ENCODE data around the gene SULT1E1. TPM values are rescaled to one million over a fixed set of nuclear protein-coding genes. Genes with fewer than 3 reads are reported as not detected.

Gene SULT1E1
- total and polyA plus RNA-seq, 2 of the 8 experiments (the other 6 are each of a cell fraction or from before 2014, with no cell fraction given), result not detected

GRCh38 chr4:69829678-69830077, 30.3 kb downstream of the SULT1E1 start (continued):
- TF ChIP-seq ATF2 (IDR thresholded peaks at IDR 0.05; ENCODE audit: low read length) (no peak), JUN (IDR thresholded peaks at IDR 0.05; ENCODE audit: low read depth, low read length) (no peak), HDAC6 (IDR thresholded peaks at IDR 0.05; ENCODE audit: low read depth, low read length) (no peak), TEAD4 (IDR thresholded peaks at IDR 0.05; ENCODE audit: low read depth, low read length) (no peak), JUND (IDR thresholded peaks at IDR 0.05; ENCODE audit: low read length) (no peak), EP300 (IDR thresholded peaks at IDR 0.05; ENCODE audit: borderline replicate concordance in 1 of 2, low read depth in 2 of 2, low read length in 2 of 2) (no peak), CHD2 (IDR thresholded peaks at IDR 0.05; ENCODE audit: low read length) (no peak), SAP30 (IDR thresholded peaks at IDR 0.05; ENCODE audit: insufficient read depth, insufficient replicate concordance, low read length) (no peak), SIX5 (IDR thresholded peaks at IDR 0.05; ENCODE audit: low read depth, low read length) (no peak), SUZ12 (IDR thresholded peaks at IDR 0.05; ENCODE audit: low read length) (no peak)
